ENCODE measurements around the gene S100PBP. TPM values are rescaled to one million over a fixed set of nuclear protein-coding genes. Genes with fewer than 3 reads are reported as not detected.

Gene S100PBP
- total and polyA plus RNA-seq, 2 donors (not counting 3 experiments of a cell fraction or from before 2014, with no cell fraction given): 15.4 to 38.6 TPM

GRCh38 chr1:32813941-32814739 lies 3.3 kb upstream of the S100PBP start:
- Histone ChIP-seq H3K9me3 (replicated peaks; ENCODE audit: control insufficient read depth, insufficient read depth, low read length) (no peaks in the 10 kb centered on the region), H3K27ac (ENCODE audit: insufficient read depth, low read depth, low read length) (no peak overlapping the region), H2AFZ (ENCODE audit: low read depth, low read length) (no peak overlapping the region), H3K36me3 (ENCODE audit: control insufficient read depth in 2 of 2, extremely low read depth in 1 of 2, insufficient read depth in 2 of 2, low read length in 2 of 2) (peaks cover 3 to 6% of the 10 kb centered on the region in 2 experiments), H3K9ac (replicated peaks; ENCODE audit: extremely low read depth, insufficient read depth, low read length) (no peak overlapping the region), H3K9me1 (replicated peaks; ENCODE audit: control insufficient read depth, extremely low read depth, insufficient read depth, low read length) (no peaks in the 10 kb centered on the region), H4K20me1 (replicated peaks; ENCODE audit: control insufficient read depth, extremely low read depth, insufficient read depth, low read length) (peaks cover 3% of the 10 kb centered on the region), H3K79me2 (ENCODE audit: control insufficient read depth, insufficient read depth, low read length) (peaks cover 80% of the 10 kb centered on the region), H3K4me3 (replicated peaks in 1 of 3; ENCODE audit: insufficient read depth in 1 of 3, low read depth in 1 of 3, low read length in 3 of 3) (no peak overlapping the region), H3K27me3 (ENCODE audit: control insufficient read depth in 2 of 2, insufficient read depth in 2 of 2, low read length in 2 of 2) (no peaks in the 10 kb centered on the region), H3K4me1 (ENCODE audit: control insufficient read depth, extremely low read depth, insufficient read depth, low read length) (peaks cover 25% of the 10 kb centered on the region), H3K4me2 (ENCODE audit: insufficient read depth, low read length) (no peak overlapping the region)
- TF ChIP-seq, protein P1, sequence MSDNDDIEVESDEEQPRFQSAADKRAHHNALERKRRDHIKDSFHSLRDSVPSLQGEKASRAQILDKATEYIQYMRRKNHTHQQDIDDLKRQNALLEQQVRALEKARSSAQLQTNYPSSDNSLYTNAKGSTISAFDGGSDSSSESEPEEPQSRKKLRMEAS (IDR thresholded peaks at IDR 0.05; ENCODE audit: insufficient read depth, insufficient read length): no peak
- TF ChIP-seq JUN (IDR thresholded peaks at IDR 0.05; ENCODE audit: borderline replicate concordance, insufficient read depth, insufficient read length, low read depth): no peak
- no peak for TF ChIP-seq CTCF (IDR thresholded peaks at IDR 0.05; ENCODE audit: extremely low read depth in 1 of 2, insufficient read depth in 1 of 2, low read depth in 1 of 2, low read length in 2 of 2)
- no peak for TF ChIP-seq GATA2 (IDR thresholded peaks at IDR 0.05; ENCODE audit: insufficient read depth, insufficient read length, low read depth, low read length)
- TF ChIP-seq POLR2AphosphoS5 (IDR thresholded peaks at IDR 0.05; ENCODE audit: insufficient read depth, low read depth, low read length): no peak
- TF ChIP-seq POLR2A (IDR thresholded peaks at IDR 0.05; ENCODE audit: low read depth, low read length): no peak
- no peak for TF ChIP-seq FOS (IDR thresholded peaks at IDR 0.05; ENCODE audit: borderline replicate concordance, insufficient read depth, low read length)
- TF ChIP-seq EZH2 (IDR thresholded peaks at IDR 0.05; ENCODE audit: borderline replicate concordance, low read depth, low read length, severe bottlenecking): no peak
- no peak for TF ChIP-seq MYC (IDR thresholded peaks at IDR 0.05; ENCODE audit: low read depth, low read length)
- FAIRE-seq (no peak), DNase-seq (ENCODE audit: low read depth, low spot score) (no peak)
- dilution Hi-C loops (cut with MboI; ENCODE audit: extremely low pct_ligation_motif_present, low sequenced_read_pairs) (no loop called here), intact Hi-C loops (cut with micrococcal nuclease) (no loop called here)
- CTCF ChIA-PET: no interaction called here
- BruUV-seq (replicated peaks): no TSS peak
- POLR2A ChIA-PET: no interaction called here
